H1 (cell line): ENCODE data around the gene HSD11B1. TPM values are rescaled to one million over a fixed set of nuclear protein-coding genes. Genes with fewer than 3 reads are reported as not detected.

Experiments used
- CTCF ChIA-PET: fragments of 300-600 bp; sonication (Branson Sonifier 250); formaldehyde crosslinking; loops from one replicate; lab custom pipeline; 2021; ENCODE audit not compliant: partially characterized antibody; lab: Charles Lee
- POLR2A ChIA-PET: fragments of 300-600 bp; sonication (Branson Sonifier 250); formaldehyde crosslinking; loops from one replicate; lab custom pipeline; 2021; ENCODE audit warnings: inconsistent platforms; ENCODE audit not compliant: partially characterized antibody; lab: Charles Lee
- DNase-seq, 2 experiments: peaks; one replicate each; pipeline versions ENCODE4 v3.0.0 to v3.0.0-alpha.2; 2010 to 2022; ENCODE audit warnings: low spot score in 2 of 2, low read depth in 1 of 2, mixed read lengths in 1 of 2
- FAIRE-seq: peaks from 2 replicates; lab custom pipeline; 2011; peaks lifted over from hg19 to GRCh38; lab: Jason Lieb, UNC
- H2AFZ ChIP-seq: 2 replicates; pipeline ENCODE4 v1.8.1; 2012; ENCODE audit warnings: low read length, inconsistent platforms
- H2AK5ac ChIP-seq: 2 replicates; pipeline ENCODE4 v1.6.1; 2013; ENCODE audit warnings: low read depth, low read length
- H2BK120ac ChIP-seq: replicated peaks from 2 replicates; pipeline ENCODE3; 2013; ENCODE audit warnings: low read depth, low read length, inconsistent platforms
- H2BK12ac ChIP-seq: 2 replicates; pipeline ENCODE4 v1.6.1; 2013; ENCODE audit warnings: low read depth, low read length
- H2BK15ac ChIP-seq: 2 replicates; pipeline ENCODE4 v1.6.1; 2013; ENCODE audit warnings: low read length
- H2BK20ac ChIP-seq: 2 replicates; pipeline ENCODE4 v1.6.1; 2013; ENCODE audit warnings: low read length
- H2BK5ac ChIP-seq: 2 replicates; pipeline ENCODE4 v1.6.1; 2013; ENCODE audit warnings: low read depth, low read length
- H3K14ac ChIP-seq: 2 replicates; pipeline ENCODE4 v1.6.1; 2013; ENCODE audit warnings: inconsistent platforms; ENCODE audit not compliant: insufficient read length
- H3K18ac ChIP-seq: 2 replicates; pipeline ENCODE4 v1.6.1; 2013; ENCODE audit warnings: low read length; ENCODE audit errors: extremely low read depth
- H3K23ac ChIP-seq: 2 replicates; pipeline ENCODE4 v1.6.1; 2013; ENCODE audit warnings: inconsistent platforms; ENCODE audit not compliant: insufficient read length
- H3K23me2 ChIP-seq: 2 replicates; pipeline ENCODE4 v1.6.1; 2013; ENCODE audit warnings: low read depth, low read length
- H3K27ac ChIP-seq: 2 replicates; pipeline ENCODE4 v1.6.1; 2011; ENCODE audit warnings: low read depth, low read length, inconsistent platforms
- H3K27me3 ChIP-seq, 4 experiments: replicated peaks in 1 of 4; 1 replicate in 1 of 4; 2 replicates in 3 of 4; pipeline versions ENCODE4 v1.6.1 to v1.8.1; 2011 to 2013; ENCODE audit warnings: low read length in 3 of 4, mild to moderate bottlenecking in 3 of 4, inconsistent platforms in 2 of 4, mixed read lengths in 2 of 4, moderate library complexity in 1 of 4; ENCODE audit not compliant: control insufficient read depth in 3 of 4, insufficient read depth in 3 of 4; ENCODE audit errors: extremely low read depth in 1 of 4
- H3K36me3 ChIP-seq, 4 experiments: 2 replicates each; pipeline versions ENCODE4 v1.6.1 to v1.8.1; 2011 to 2013; ENCODE audit warnings: mild to moderate bottlenecking in 4 of 4, low read length in 3 of 4, moderate library complexity in 2 of 4, control low read depth in 1 of 4, inconsistent platforms in 1 of 4; ENCODE audit not compliant: insufficient read depth in 4 of 4, control insufficient read depth in 2 of 4
- H3K4ac ChIP-seq: replicated peaks from 2 replicates; pipeline ENCODE3; 2013; ENCODE audit warnings: low read length, low read depth, mixed read lengths, inconsistent platforms; ENCODE audit not compliant: insufficient read length
- H3K4me1 ChIP-seq, 4 experiments: replicated peaks in 1 of 4; 1 replicate in 1 of 4; 2 replicates in 3 of 4; pipeline versions ENCODE4 v1.6.1 to v1.8.1; 2011 to 2013; ENCODE audit warnings: low read length in 3 of 4, inconsistent platforms in 2 of 4, mixed read lengths in 1 of 4; ENCODE audit not compliant: insufficient read depth in 4 of 4, control insufficient read depth in 3 of 4
- H3K4me2 ChIP-seq, 2 experiments: 2 replicates each; pipeline versions ENCODE4 v1.6.1 to v1.8.1; 2011 to 2013; ENCODE audit warnings: low read depth in 2 of 2, low read length in 2 of 2, control low read depth in 1 of 2, inconsistent platforms in 1 of 2, mild to moderate bottlenecking in 1 of 2; ENCODE audit not compliant: insufficient read depth in 1 of 2
- H3K4me3 ChIP-seq, 4 experiments: fragments of 200-600, 300-600 bp in 1 of 4; sonication (generic), shearing (Covaris generic), sonication (Bioruptor Twin) in 1 of 4; 2 replicates each; pipeline versions ENCODE4 v1.5.1 to v1.8.1; 2011 to 2016; ENCODE audit warnings: low read length in 4 of 4, low read depth in 3 of 4, control low read depth in 2 of 4, inconsistent platforms in 2 of 4, mild to moderate bottlenecking in 2 of 4, mixed read lengths in 1 of 4, moderate library complexity in 1 of 4; ENCODE audit not compliant: insufficient read depth in 2 of 4; ENCODE audit errors: extremely low read depth in 1 of 4
- H3K56ac ChIP-seq: replicated peaks from 2 replicates; pipeline ENCODE3; 2013; ENCODE audit warnings: low read depth, mild to moderate bottlenecking, mixed read lengths, low read length, inconsistent platforms; ENCODE audit not compliant: insufficient read length
- H3K79me1 ChIP-seq: 2 replicates; pipeline ENCODE4 v1.6.1; 2013; ENCODE audit warnings: low read depth, low read length, control low read depth
- H3K79me2 ChIP-seq, 2 experiments: 2 replicates each; pipeline versions ENCODE4 v1.6.1 to v1.8.1; 2012 to 2013; ENCODE audit warnings: low read length in 2 of 2, mild to moderate bottlenecking in 2 of 2, inconsistent platforms in 1 of 2; ENCODE audit not compliant: insufficient read depth in 2 of 2, control insufficient read depth in 1 of 2
- H3K9ac ChIP-seq, 4 experiments: replicated peaks in 1 of 4; 1 replicate in 1 of 4; 2 replicates in 3 of 4; pipeline versions ENCODE4 v1.6.1 to v1.8.1; 2011 to 2013; ENCODE audit warnings: low read depth in 3 of 4, low read length in 3 of 4, control low read depth in 2 of 4, mild to moderate bottlenecking in 2 of 4, moderate library complexity in 2 of 4, inconsistent platforms in 1 of 4; ENCODE audit errors: extremely low read depth in 1 of 4
- H3K9me3 ChIP-seq, 2 experiments: 2 replicates each; pipeline versions ENCODE4 v1.6.1 to v1.8.1; 2012 to 2013; ENCODE audit warnings: mild to moderate bottlenecking in 2 of 2, moderate library complexity in 2 of 2, control low read depth in 1 of 2, inconsistent platforms in 1 of 2, low read depth in 1 of 2, low read length in 1 of 2, mixed read lengths in 1 of 2; ENCODE audit not compliant: insufficient read depth in 2 of 2
- H4K20me1 ChIP-seq, 2 experiments: replicated peaks in 1 of 2; 2 replicates each; pipeline versions ENCODE3 to v1.8.1; 2011 to 2013; ENCODE audit warnings: inconsistent platforms in 2 of 2, low read length in 2 of 2, mild to moderate bottlenecking in 1 of 2; ENCODE audit not compliant: insufficient read depth in 2 of 2, control insufficient read depth in 1 of 2
- H4K5ac ChIP-seq: 2 replicates; pipeline ENCODE4 v1.6.1; 2013; ENCODE audit warnings: low read length, low read depth, mixed read lengths, inconsistent platforms; ENCODE audit not compliant: insufficient read length
- H4K8ac ChIP-seq: 2 replicates; pipeline ENCODE4 v1.8.0; 2013; ENCODE audit warnings: mild to moderate bottlenecking, moderate library complexity, low read length, inconsistent platforms; ENCODE audit not compliant: insufficient read depth; ENCODE audit errors: extremely low read depth
- H4K91ac ChIP-seq: replicated peaks from 2 replicates; pipeline ENCODE3; 2013; ENCODE audit warnings: low read length, mixed read lengths, inconsistent platforms; ENCODE audit not compliant: insufficient read length
- WGBS, 2 experiments: shearing (Covaris generic) in 1 of 2; methylation state at CpG; one replicate each; pipeline versions ENCODE4 v1.1.6 to v1.1.7; 2013 to 2015; ENCODE audit warnings: low lambda C conversion rate in 2 of 2, mixed read lengths in 2 of 2, inconsistent platforms in 1 of 2, low coverage in 1 of 2, missing lambda C conversion rate in 1 of 2; ENCODE audit not compliant: insufficient replicate concordance in 2 of 2, insufficient coverage in 1 of 2, insufficient read length in 1 of 2; ENCODE audit errors: extremely low coverage in 1 of 2, missing lambda C conversion rate in 1 of 2; 5-methylcytosine and 5-hydroxymethylcytosine counted together
- polyA plus RNA-seq, 7 experiments: library from polyadenylated mRNA; depleted of rRNA in 3 of 7; stranded (reverse) in 5 of 7; unstranded in 2 of 7; fragments of >200 nt in 5 of 7; fragments of 200-250 nt in 2 of 7; gene quantifications; 1 replicate in 5 of 7; 2 replicates in 1 of 7; 4 replicates in 1 of 7; pipeline versions ENCODE4 v1.2.1 to v1.2.3, GENCODE V29; 2011 to 2013; ENCODE audit warnings: missing spikeins in 2 of 7, mixed read lengths in 2 of 7
- total RNA-seq: library from RNA; stranded (reverse); fragmentation: NEBNext Ultra II Directional; extraction: Animal tissue kit (Norgen Biotek cat#: 25700); gene quantifications from 2 replicates; pipeline ENCODE4 v1.2.1, GENCODE V29; 2021
- TF ChIP-seq, protein P1 (sequence below): IDR thresholded peaks from 2 replicates; pipeline ENCODE4 v1.6.1; 2011; ENCODE audit warnings: low read depth, mild to moderate bottlenecking, low read length; ENCODE audit not compliant: insufficient read depth

Gene HSD11B1
- total and polyA plus RNA-seq, 2 of the 8 experiments (the other 6 are each of a cell fraction or from before 2014, with no cell fraction given), result not detected

- FAIRE-seq, result no peak
- no peak overlapping the region for H2BK12ac ChIP-seq
- no peak overlapping the region for H3K56ac ChIP-seq
- no peak overlapping the region for H2BK15ac ChIP-seq
- H3K9me3 ChIP-seq, result no peaks in the 10 kb centered on the region
- no peak overlapping the region for H3K9ac ChIP-seq
- no peak overlapping the region for H2BK120ac ChIP-seq
- H2BK20ac ChIP-seq, result no peak overlapping the region
- no peaks in the 10 kb centered on the region for H4K20me1 ChIP-seq
- TF ChIP-seq, protein P1, sequence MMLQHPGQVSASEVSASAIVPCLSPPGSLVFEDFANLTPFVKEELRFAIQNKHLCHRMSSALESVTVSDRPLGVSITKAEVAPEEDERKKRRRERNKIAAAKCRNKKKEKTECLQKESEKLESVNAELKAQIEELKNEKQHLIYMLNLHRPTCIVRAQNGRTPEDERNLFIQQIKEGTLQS, result no peak
- ChIA-PET CTCF (interaction anchor here (0.7 to 4.0 kb wide), 35 partner anchors 8 to 551 kb away, joined by 3 to 22 read pairs (median 4); partner anchors contain the start of genes LAMB3 and TRAF3IP3), POLR2A (no interaction called here)
- H3K79me1 ChIP-seq, result no peaks in the 10 kb centered on the region
- H3K4me2 ChIP-seq, result no peak overlapping the region
- H3K27me3 ChIP-seq, result peaks cover 0 to 4% (median 0%) of the 10 kb centered on the region in 4 experiments; a peak in 1 of 7 replicates
- H3K23me2 ChIP-seq, result no peaks in the 10 kb centered on the region
- peaks cover 0 to 11% (median 0%) of the 10 kb centered on the region in 4 experiments; a peak in 1 of 7 replicates for H3K4me1 ChIP-seq
- no peak overlapping the region for H2AK5ac ChIP-seq
- WGBS, 2 experiments, result 37% methylated on average over 4 of the region's 4 CpGs; no CpG with 5 or more reads in 1 of the 2 experiments
- no peak overlapping the region for H2AFZ ChIP-seq
- no peaks in the 10 kb centered on the region for H3K79me2 ChIP-seq
- no peak overlapping the region for H4K91ac ChIP-seq
- H3K36me3 ChIP-seq, result no peaks in the 10 kb centered on the region
- H4K8ac ChIP-seq, result no peak overlapping the region; the same call in 1 of the 2 replicates
- H3K27ac ChIP-seq, result no peak overlapping the region
- H2BK5ac ChIP-seq, result no peak overlapping the region
- H3K14ac ChIP-seq, result no peak overlapping the region
- H3K4me3 ChIP-seq, result no peak overlapping the region
- no peak overlapping the region for H3K23ac ChIP-seq
- no peak overlapping the region for H3K18ac ChIP-seq
- H4K5ac ChIP-seq, result no peak overlapping the region
- no peak overlapping the region for H3K4ac ChIP-seq
- DNase-seq, result no peak
These were observed 44.0 kb downstream of the HSD11B1 start for GRCh38 chr1:209748620-209749019.
